ENCODE measurements around the gene BMP7. TPM values are rescaled to one million over a fixed set of nuclear protein-coding genes. Genes with fewer than 3 reads are reported as not detected.
A peak's percentile ranks its signal among the peaks of the same experiment; 100 is the strongest.

BMP7 gene
- total and polyA plus RNA-seq, 2 of the 8 experiments (the other 6 are each of a cell fraction or from before 2014, with no cell fraction given): 9.2 to 14.7 TPM

GRCh38 chr20:57225830-57226229, 40.6 kb downstream of the BMP7 start:
- 88% methylated on average over 7 of the region's 7 CpGs; no CpG with 5 or more reads in 1 of the 2 experiments for WGBS, 2 experiments (ENCODE audit: extremely low coverage in 1 of 2, insufficient coverage in 1 of 2, insufficient read length in 1 of 2, insufficient replicate concordance in 2 of 2, low coverage in 1 of 2, low lambda C conversion rate in 2 of 2, missing lambda C conversion rate in 1 of 2)
- TF ChIP-seq POLR2A (IDR thresholded peaks at IDR 0.05; ENCODE audit: control extremely low read depth in 1 of 2, low read depth in 2 of 2, low read length in 2 of 2): no peak
- no peak for TF ChIP-seq TEAD4 (IDR thresholded peaks at IDR 0.05; ENCODE audit: low read depth, low read length)
- no peak for TF ChIP-seq TAF1 (IDR thresholded peaks at IDR 0.05; ENCODE audit: low read depth, low read length)
- no peak for TF ChIP-seq BRCA1 (IDR thresholded peaks at IDR 0.05; ENCODE audit: low read depth, low read length)
- no peak for TF ChIP-seq RFX5 (IDR thresholded peaks at IDR 0.05; ENCODE audit: borderline replicate concordance, low read depth, low read length)
- no peak for TF ChIP-seq PHF8 (conservative IDR thresholded peaks at IDR 0.05; ENCODE audit: low read depth, low read length)
- no peak for TF ChIP-seq E2F6 (IDR thresholded peaks at IDR 0.05)
- no peak for TF ChIP-seq KDM1A (IDR thresholded peaks at IDR 0.05; ENCODE audit: borderline replicate concordance, low read length)
- no peak for TF ChIP-seq KDM4A (IDR thresholded peaks at IDR 0.05; ENCODE audit: low read depth, low read length, severe bottlenecking)
- TF ChIP-seq, protein P1, sequence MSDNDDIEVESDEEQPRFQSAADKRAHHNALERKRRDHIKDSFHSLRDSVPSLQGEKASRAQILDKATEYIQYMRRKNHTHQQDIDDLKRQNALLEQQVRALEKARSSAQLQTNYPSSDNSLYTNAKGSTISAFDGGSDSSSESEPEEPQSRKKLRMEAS (IDR thresholded peaks at IDR 0.05): no peak
- TF ChIP-seq MAFK (IDR thresholded peaks at IDR 0.05; ENCODE audit: low read depth, low read length): no peak
- TF ChIP-seq POU5F1 (IDR thresholded peaks at IDR 0.05; ENCODE audit: low read depth, low read length): no peak
- no peak for TF ChIP-seq CHD1 (IDR thresholded peaks at IDR 0.05; ENCODE audit: low read depth, low read length)
- Histone ChIP-seq H2BK5ac (ENCODE audit: low read depth, low read length) (no peak overlapping the region), H3K56ac (replicated peaks; ENCODE audit: insufficient read length, low read depth, low read length) (no peak overlapping the region), H3K79me1 (ENCODE audit: low read depth, low read length) (no peaks in the 10 kb centered on the region), H2BK15ac (ENCODE audit: low read length) (no peak overlapping the region), H3K27ac (ENCODE audit: low read depth, low read length) (no peak overlapping the region), H3K23ac (ENCODE audit: insufficient read length) (no peak overlapping the region), H2AK5ac (ENCODE audit: low read depth, low read length) (peak overlapping the region; percentile 26; the same call in 1 of the 2 replicates), H2AFZ (ENCODE audit: low read length) (no peak overlapping the region), H3K18ac (ENCODE audit: extremely low read depth, low read length) (no peak overlapping the region), H3K9me3 (ENCODE audit: insufficient read depth in 2 of 2, low read depth in 1 of 2, low read length in 1 of 2) (no peaks in the 10 kb centered on the region), H3K4me2 (ENCODE audit: insufficient read depth in 1 of 2, low read depth in 2 of 2, low read length in 2 of 2) (no peak overlapping the region), H2BK120ac (replicated peaks; ENCODE audit: low read depth, low read length) (no peak overlapping the region), H3K4me1 (replicated peaks in 1 of 4; ENCODE audit: control insufficient read depth in 3 of 4, insufficient read depth in 4 of 4, low read length in 3 of 4) (no peaks in the 10 kb centered on the region; a peak in 1 of 7 replicates), H4K5ac (ENCODE audit: insufficient read length, low read depth, low read length) (no peak overlapping the region), H3K4me3 (ENCODE audit: extremely low read depth in 1 of 4, insufficient read depth in 2 of 4, low read depth in 3 of 4, low read length in 4 of 4) (no peak overlapping the region), H4K8ac (ENCODE audit: extremely low read depth, insufficient read depth, low read length) (no peak overlapping the region), H3K14ac (ENCODE audit: insufficient read length) (no peak overlapping the region), H3K23me2 (ENCODE audit: low read depth, low read length) (no peaks in the 10 kb centered on the region), H4K20me1 (replicated peaks in 1 of 2; ENCODE audit: control insufficient read depth in 1 of 2, insufficient read depth in 2 of 2, low read length in 2 of 2) (no peaks in the 10 kb centered on the region), H3K9ac (replicated peaks in 1 of 4; ENCODE audit: extremely low read depth in 1 of 4, low read depth in 3 of 4, low read length in 3 of 4) (no peak overlapping the region), H3K36me3 (ENCODE audit: control insufficient read depth in 2 of 4, insufficient read depth in 4 of 4, low read length in 3 of 4) (no peaks in the 10 kb centered on the region; a peak in 1 of 8 replicates), H3K79me2 (ENCODE audit: control insufficient read depth in 1 of 2, insufficient read depth in 2 of 2, low read length in 2 of 2) (no peaks in the 10 kb centered on the region), H2BK20ac (ENCODE audit: low read length) (no peak overlapping the region), H2BK12ac (ENCODE audit: low read depth, low read length) (no peak overlapping the region; the same call in 1 of the 2 replicates), H3K4ac (replicated peaks; ENCODE audit: insufficient read length, low read depth, low read length) (no peak overlapping the region), H4K91ac (replicated peaks; ENCODE audit: insufficient read length, low read length) (no peak overlapping the region), H3K27me3 (replicated peaks in 1 of 4; ENCODE audit: control insufficient read depth in 3 of 4, extremely low read depth in 1 of 4, insufficient read depth in 3 of 4, low read length in 3 of 4) (peaks cover 0 to 9% (median 3%) of the 10 kb centered on the region in 4 experiments; a peak in 2 of 7 replicates)
- DNase-seq (ENCODE audit: low read depth in 1 of 2, low spot score in 2 of 2) (no peak), FAIRE-seq (no peak)
- ChIA-PET CTCF (ENCODE audit: partially characterized antibody) (interaction anchor here (0.8 to 6.1 kb wide), 5 partner anchors 8 to 107 kb away, joined by 3 to 26 read pairs (median 9); partner anchors contain the start of gene SPO11), POLR2A (ENCODE audit: partially characterized antibody) (no interaction called here)

Data from H1 (cell line).